Right atrium auricular region (tissue), 2 donors: Measurements from ENCODE around the gene ARHGEF3. TPM values are rescaled to one million over a fixed set of nuclear protein-coding genes. Genes with fewer than 3 reads are reported as not detected.

ENCODE experiments used
- DNase-seq: peaks from one replicate; pipeline ENCODE4 v3.0.0-alpha.2; 2019; ENCODE audit warnings: low spot score
- H3K27ac ChIP-seq, 2 donors: fragments of 200-600 bp; sonication (generic); 1 replicate in 1 of 2; 2 replicates in 1 of 2; pipeline ENCODE4 v1.5.1; 2016 to 2019
- H3K27me3 ChIP-seq, 2 donors: fragments of 200-600 bp; sonication (generic); one replicate each; pipeline versions ENCODE4 v1.5.1 to v1.6.0; 2017 to 2019
- H3K36me3 ChIP-seq: fragments of 200-600 bp; sonication (generic); one replicate; pipeline ENCODE4 v1.5.1; 2016
- H3K4me1 ChIP-seq, 2 donors: fragments of 200-600 bp; sonication (generic); one replicate each; pipeline versions ENCODE4 v1.5.1 to v1.6.0; 2017 to 2019
- H3K4me3 ChIP-seq, 2 donors: fragments of 200-600 bp; sonication (generic); 1 replicate in 1 of 2; 2 replicates in 1 of 2; pipeline ENCODE4 v1.5.1; 2017 to 2019; ENCODE audit warnings: mild to moderate bottlenecking in 1 of 2, moderate library complexity in 1 of 2
- H3K9me3 ChIP-seq, 2 donors: fragments of 200-600 bp; sonication (generic); one replicate each; pipeline ENCODE4 v1.5.1; 2019
- CTCF ChIP-seq, 2 donors: fragments of 200-600 bp; sonication (generic); IDR thresholded peaks; one replicate each; pipeline ENCODE4 v1.5.1; 2019; ENCODE audit warnings: antibody characterized with exemption in 2 of 2
- total RNA-seq, 2 donors: library from RNA; depleted of rRNA; stranded (reverse); fragments of >200 nt; gene quantifications; one replicate each; pipeline ENCODE4 v1.1.0, GENCODE V29; 2016

The ARHGEF3 gene
- 10 to 100 TPM; 16.1 to 21.7 TPM for total RNA-seq

GRCh38 chr3:56801662-56802377 lies at the start of gene ARHGEF3:
Gene ARHGEF3 (minus strand): TSS chr3:56801949. CDS start chr3:56801798, 151 bp downstream.
- TF ChIP-seq CTCF (IDR thresholded peaks at IDR 0.05): peak in 1 of 2 donors; percentile 64

GRCh38 chr3:56849698-56850097 lies 47.9 kb upstream of the ARHGEF3 start:
- no peaks in the 10 kb centered on the region for H3K4me1 ChIP-seq
- no peak overlapping the region for H3K4me3 ChIP-seq
- no peak for DNase-seq
- H3K36me3 ChIP-seq: no peaks in the 10 kb centered on the region
- peak overlapping the region in 1 of 2 donors; percentile 6 for H3K27ac ChIP-seq
- no peaks in the 10 kb centered on the region for H3K9me3 ChIP-seq
- H3K27me3 ChIP-seq: no peaks in the 10 kb centered on the region
- no peak for TF ChIP-seq CTCF (IDR thresholded peaks at IDR 0.05)

More at GRCh38 chr3:56801662-56802377, at the start of gene ARHGEF3:
- Histone ChIP-seq H3K27me3 (no peaks in the 10 kb centered on the region), H3K4me3 (peak within 1 kb of the TSS; percentile 79 to 86), H3K36me3 (no peaks in the 10 kb centered on the region), H3K27ac (peak within 1 kb of the TSS; percentile 58 to 80), H3K4me1 (peaks cover 0 to 46% of the 10 kb centered on the region in 2 donors), H3K9me3 (no peaks in the 10 kb centered on the region)
- DNase-seq: peak; percentile 80

GRCh38 chr3:56845505-56845904 lies 43.8 kb upstream of the ARHGEF3 start:
- H3K27me3 ChIP-seq: no peaks in the 10 kb centered on the region
- H3K4me3 ChIP-seq: no peak overlapping the region
- no peak for TF ChIP-seq CTCF (IDR thresholded peaks at IDR 0.05)
- no peaks in the 10 kb centered on the region for H3K36me3 ChIP-seq
- no peaks in the 10 kb centered on the region for H3K9me3 ChIP-seq
- no peaks in the 10 kb centered on the region for H3K4me1 ChIP-seq
- no peak for DNase-seq
- no peak overlapping the region for H3K27ac ChIP-seq

GRCh38 chr3:56844536-56844935 lies 42.8 kb upstream of the ARHGEF3 start:
- no peaks in the 10 kb centered on the region for H3K4me1 ChIP-seq
- H3K27ac ChIP-seq: no peak overlapping the region
- no peak for DNase-seq
- H3K27me3 ChIP-seq: no peaks in the 10 kb centered on the region
- no peak for TF ChIP-seq CTCF (IDR thresholded peaks at IDR 0.05)
- no peaks in the 10 kb centered on the region for H3K9me3 ChIP-seq
- no peaks in the 10 kb centered on the region for H3K36me3 ChIP-seq
- H3K4me3 ChIP-seq: no peak overlapping the region

GRCh38 chr3:56839784-56840715 lies 38.3 kb upstream of the ARHGEF3 start:
- H3K4me3 ChIP-seq: no peak overlapping the region
- no peak for DNase-seq
- no peaks in the 10 kb centered on the region for H3K4me1 ChIP-seq
- no peak for TF ChIP-seq CTCF (IDR thresholded peaks at IDR 0.05)
- no peak overlapping the region for H3K27ac ChIP-seq
- H3K9me3 ChIP-seq: no peaks in the 10 kb centered on the region
- no peaks in the 10 kb centered on the region for H3K27me3 ChIP-seq
- H3K36me3 ChIP-seq: no peaks in the 10 kb centered on the region
